HepG2 (cell line): ENCODE data around the gene SLC1A2.

Experiments used
- CTCF ChIP-seq: sonication (generic); formaldehyde crosslinking; IDR thresholded peaks from 2 replicates; pipeline ENCODE4 v1.5.0; 2020; ENCODE audit warnings: mild to moderate bottlenecking, missing genetic modification reagents, moderate library complexity
- EZH2 ChIP-seq: conservative IDR thresholded peaks from 2 replicates; pipeline ENCODE4 v1.6.1; 2012; ENCODE audit warnings: mild to moderate bottlenecking, low read depth, low read length, moderate library complexity
- MTA1 ChIP-seq: sonication (generic); formaldehyde crosslinking; IDR thresholded peaks from 2 replicates; pipeline ENCODE4 v1.4.0; 2020; ENCODE audit warnings: missing genetic modification reagents, mild to moderate bottlenecking, borderline replicate concordance
- NPAS2 ChIP-seq: sonication (generic); formaldehyde crosslinking; IDR thresholded peaks from 2 replicates; pipeline ENCODE4 v1.8.0; 2022; ENCODE audit warnings: mild to moderate bottlenecking, missing genetic modification reagents, borderline replicate concordance
- XRCC5 ChIP-seq: fragments of 200-400 bp; formaldehyde crosslinking; optimal IDR thresholded peaks from 2 replicates; pipeline ENCODE3; 2017; ENCODE audit warnings: mild to moderate bottlenecking, low read length
- YY1 ChIP-seq: IDR thresholded peaks from 2 replicates; pipeline ENCODE4 v1.6.1; 2011; ENCODE audit warnings: low read length, low read depth, moderate library complexity, mild to moderate bottlenecking; ENCODE audit not compliant: insufficient read depth, insufficient replicate concordance
- ZBTB7B ChIP-seq: sonication (generic); formaldehyde crosslinking; IDR thresholded peaks from 2 replicates; pipeline ENCODE4 v1.4.0; 2020; ENCODE audit warnings: missing genetic modification reagents
- ZFAT ChIP-seq: sonication (generic); formaldehyde crosslinking; conservative IDR thresholded peaks from 2 replicates; pipeline ENCODE4 v1.8.1; 2023; ENCODE audit warnings: missing genetic modification reagents, inconsistent platforms
- ZNF138 ChIP-seq: sonication (generic); formaldehyde crosslinking; IDR thresholded peaks from 2 replicates; pipeline ENCODE4 v1.5.0; 2020; ENCODE audit warnings: mild to moderate bottlenecking, low read depth, missing genetic modification reagents
- ZNF343 ChIP-seq: sonication (generic); formaldehyde crosslinking; IDR thresholded peaks from 2 replicates; pipeline ENCODE4 v1.4.0; 2020; ENCODE audit warnings: mild to moderate bottlenecking, missing genetic modification reagents

- TF ChIP-seq XRCC5 (no peak), ZNF343 (CRISPR knock-in tag) (no peak), ZNF138 (CRISPR knock-in tag) (no peak), ZBTB7B (CRISPR knock-in tag) (no peak), MTA1 (CRISPR knock-in tag) (no peak), ZFAT (CRISPR knock-in tag) (no peak), CTCF (no peak), EZH2 (no peak), YY1 (no peak), NPAS2 (CRISPR knock-in tag) (no peak)
Measured at GRCh38 chr11:35461917-35462538, 42.7 kb upstream of the SLC1A2 start.
